Measurements from ENCODE around the gene OTX1.

DNA sequence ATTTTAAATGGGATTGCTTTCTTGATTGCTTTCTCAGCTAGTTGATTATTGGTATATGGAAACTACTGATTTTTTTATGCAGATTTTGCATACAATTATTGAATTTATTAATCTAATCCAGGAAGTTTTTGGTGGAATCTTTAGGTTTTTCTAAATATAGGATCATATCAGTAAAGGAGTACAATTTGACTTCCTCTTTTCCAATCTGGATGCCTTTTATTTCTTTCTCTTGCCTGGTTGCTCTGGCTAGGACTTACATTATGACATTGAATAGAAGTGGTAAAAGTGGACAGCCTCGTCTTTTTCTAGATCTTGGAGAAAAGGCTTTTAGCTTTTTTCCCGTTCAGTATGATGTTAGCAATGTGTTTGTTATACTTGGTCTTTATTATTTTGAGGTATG, 51.3 kb downstream of the OTX1 start:
- TF ChIP-seq, protein P1, sequence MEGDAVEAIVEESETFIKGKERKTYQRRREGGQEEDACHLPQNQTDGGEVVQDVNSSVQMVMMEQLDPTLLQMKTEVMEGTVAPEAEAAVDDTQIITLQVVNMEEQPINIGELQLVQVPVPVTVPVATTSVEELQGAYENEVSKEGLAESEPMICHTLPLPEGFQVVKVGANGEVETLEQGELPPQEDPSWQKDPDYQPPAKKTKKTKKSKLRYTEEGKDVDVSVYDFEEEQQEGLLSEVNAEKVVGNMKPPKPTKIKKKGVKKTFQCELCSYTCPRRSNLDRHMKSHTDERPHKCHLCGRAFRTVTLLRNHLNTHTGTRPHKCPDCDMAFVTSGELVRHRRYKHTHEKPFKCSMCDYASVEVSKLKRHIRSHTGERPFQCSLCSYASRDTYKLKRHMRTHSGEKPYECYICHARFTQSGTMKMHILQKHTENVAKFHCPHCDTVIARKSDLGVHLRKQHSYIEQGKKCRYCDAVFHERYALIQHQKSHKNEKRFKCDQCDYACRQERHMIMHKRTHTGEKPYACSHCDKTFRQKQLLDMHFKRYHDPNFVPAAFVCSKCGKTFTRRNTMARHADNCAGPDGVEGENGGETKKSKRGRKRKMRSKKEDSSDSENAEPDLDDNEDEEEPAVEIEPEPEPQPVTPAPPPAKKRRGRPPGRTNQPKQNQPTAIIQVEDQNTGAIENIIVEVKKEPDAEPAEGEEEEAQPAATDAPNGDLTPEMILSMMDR (IDR thresholded peaks at IDR 0.05) = no peak
- no peak for TF ChIP-seq POLR2A (IDR thresholded peaks at IDR 0.05)
